Epithelial cell of proximal tubule (primary cell): ENCODE results near the gene KHK. TPM values are rescaled to one million over a fixed set of nuclear protein-coding genes. Genes with fewer than 3 reads are reported as not detected.

Experiments
- DNase-seq: peaks from one replicate; pipeline ENCODE4 v3.0.0-alpha.2; 2011; ENCODE audit warnings: low read depth
- H3K4me3 ChIP-seq: 2 replicates; pipeline ENCODE4 v1.5.1; 2011; ENCODE audit warnings: low read depth, mild to moderate bottlenecking, low read length
- total RNA-seq: library from RNA; depleted of rRNA; stranded (reverse); fragments of >200 nt; gene quantifications from 2 replicates; pipeline ENCODE4 v1.2.3, GENCODE V29; 2015
- TF ChIP-seq, protein P1 (sequence below): conservative IDR thresholded peaks from 2 replicates; pipeline ENCODE4 v1.5.1; 2012; ENCODE audit warnings: low read depth, mild to moderate bottlenecking, low read length

KHK gene
- 5.5 and 6.1 TPM in 2 replicates for total RNA-seq

DNA sequence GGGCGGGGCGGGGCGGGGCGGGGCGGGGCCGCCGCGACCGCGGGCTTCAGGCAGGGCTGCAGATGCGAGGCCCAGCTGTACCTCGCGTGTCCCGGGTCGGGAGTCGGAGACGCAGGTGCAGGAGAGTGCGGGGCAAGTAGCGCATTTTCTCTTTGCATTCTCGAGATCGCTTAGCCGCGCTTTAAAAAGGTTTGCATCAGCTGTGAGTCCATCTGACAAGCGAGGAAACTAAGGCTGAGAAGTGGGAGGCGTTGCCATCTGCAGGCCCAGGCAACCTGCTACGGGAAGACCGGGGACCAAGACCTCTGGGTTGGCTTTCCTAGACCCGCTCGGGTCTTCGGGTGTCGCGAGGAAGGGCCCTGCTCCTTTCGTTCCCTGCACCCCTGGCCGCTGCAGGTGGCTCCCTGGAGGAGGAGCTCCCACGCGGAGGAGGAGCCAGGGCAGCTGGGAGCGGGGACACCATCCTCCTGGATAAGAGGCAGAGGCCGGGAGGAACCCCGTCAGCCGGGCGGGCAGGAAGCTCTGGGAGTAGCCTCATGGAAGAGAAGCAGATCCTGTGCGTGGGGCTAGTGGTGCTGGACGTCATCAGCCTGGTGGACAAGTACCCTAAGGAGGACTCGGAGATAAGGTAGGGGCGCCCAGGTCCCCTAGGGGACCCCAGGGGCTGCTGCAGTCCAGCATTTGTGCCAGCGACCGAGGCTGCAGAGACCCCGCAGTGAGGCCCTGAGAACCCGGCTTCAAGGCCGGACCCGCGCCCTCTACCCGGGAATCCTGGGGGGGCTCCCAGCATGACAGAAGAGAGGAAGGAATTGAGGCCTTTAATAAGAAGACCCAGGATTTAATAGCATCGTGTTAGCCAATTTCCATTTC is at the start of gene KHK:
Gene KHK (plus strand): TSS at position 49 of the 870 bp plus-strand sequence. CDS start 488 bp downstream, at position 537.
- TF ChIP-seq, protein P1, sequence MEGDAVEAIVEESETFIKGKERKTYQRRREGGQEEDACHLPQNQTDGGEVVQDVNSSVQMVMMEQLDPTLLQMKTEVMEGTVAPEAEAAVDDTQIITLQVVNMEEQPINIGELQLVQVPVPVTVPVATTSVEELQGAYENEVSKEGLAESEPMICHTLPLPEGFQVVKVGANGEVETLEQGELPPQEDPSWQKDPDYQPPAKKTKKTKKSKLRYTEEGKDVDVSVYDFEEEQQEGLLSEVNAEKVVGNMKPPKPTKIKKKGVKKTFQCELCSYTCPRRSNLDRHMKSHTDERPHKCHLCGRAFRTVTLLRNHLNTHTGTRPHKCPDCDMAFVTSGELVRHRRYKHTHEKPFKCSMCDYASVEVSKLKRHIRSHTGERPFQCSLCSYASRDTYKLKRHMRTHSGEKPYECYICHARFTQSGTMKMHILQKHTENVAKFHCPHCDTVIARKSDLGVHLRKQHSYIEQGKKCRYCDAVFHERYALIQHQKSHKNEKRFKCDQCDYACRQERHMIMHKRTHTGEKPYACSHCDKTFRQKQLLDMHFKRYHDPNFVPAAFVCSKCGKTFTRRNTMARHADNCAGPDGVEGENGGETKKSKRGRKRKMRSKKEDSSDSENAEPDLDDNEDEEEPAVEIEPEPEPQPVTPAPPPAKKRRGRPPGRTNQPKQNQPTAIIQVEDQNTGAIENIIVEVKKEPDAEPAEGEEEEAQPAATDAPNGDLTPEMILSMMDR = no peak
- DNase-seq = no peak
- H3K4me3 ChIP-seq = peak within 1 kb of the TSS; percentile 71

DNA sequence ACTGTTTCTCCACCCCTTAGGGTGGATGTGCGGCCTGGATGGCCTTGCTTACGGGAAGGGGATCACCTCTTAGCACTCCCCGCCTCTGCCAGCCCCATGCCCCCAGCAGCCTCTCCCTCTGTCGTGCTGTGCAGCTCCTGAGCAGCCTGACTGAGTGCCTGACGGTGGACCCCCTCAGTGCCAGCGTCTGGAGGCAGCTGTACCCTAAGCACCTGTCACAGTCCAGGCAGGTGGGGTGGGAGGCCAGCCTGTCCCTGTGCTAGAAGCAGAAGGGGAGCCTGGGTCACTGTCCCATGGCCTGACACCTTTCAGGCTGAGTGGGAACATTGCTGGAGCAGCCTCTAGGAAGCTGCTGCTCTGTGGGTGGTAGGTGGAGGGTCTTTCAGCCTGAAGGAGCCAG is 48.6 kb upstream of the KHK start:
- no peak for DNase-seq
- TF ChIP-seq, protein P1 = no peak
- H3K4me3 ChIP-seq = no peak overlapping the region

DNA sequence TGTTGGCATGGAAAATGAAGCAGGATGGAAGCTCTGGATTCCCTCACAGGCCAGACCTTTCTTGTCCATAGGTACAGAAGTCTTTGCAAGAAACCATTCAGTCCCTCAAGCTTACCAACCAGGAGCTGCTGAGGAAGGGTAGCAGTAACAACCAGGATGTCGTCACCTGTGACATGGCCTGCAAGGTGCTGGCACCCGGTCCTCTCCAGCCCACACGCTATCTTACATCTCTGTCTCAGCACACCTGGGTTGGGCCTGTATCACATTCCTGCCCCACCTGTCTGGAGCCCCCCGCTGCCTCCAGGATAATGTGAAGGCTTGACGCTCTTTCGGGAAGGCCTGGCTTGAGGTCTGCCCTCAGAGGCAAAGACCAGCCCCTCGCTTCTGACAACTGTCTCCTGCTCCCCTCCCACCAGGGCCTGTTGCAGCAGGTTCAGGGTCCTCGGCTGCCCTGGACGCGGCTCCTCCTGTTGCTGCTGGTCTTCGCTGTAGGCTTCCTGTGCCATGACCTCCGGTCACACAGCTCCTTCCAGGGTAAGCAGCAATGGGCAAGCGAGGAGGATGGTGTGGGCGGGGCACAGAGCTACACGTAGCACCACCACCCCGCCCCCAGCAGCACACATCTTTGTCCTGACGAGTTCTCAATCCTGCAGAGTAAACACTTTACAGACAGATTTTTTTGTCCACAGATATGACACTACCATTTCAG is 47.8 kb upstream of the KHK start:
- no peak overlapping the region for H3K4me3 ChIP-seq
- TF ChIP-seq, protein P1 = no peak
- no peak for DNase-seq

DNA sequence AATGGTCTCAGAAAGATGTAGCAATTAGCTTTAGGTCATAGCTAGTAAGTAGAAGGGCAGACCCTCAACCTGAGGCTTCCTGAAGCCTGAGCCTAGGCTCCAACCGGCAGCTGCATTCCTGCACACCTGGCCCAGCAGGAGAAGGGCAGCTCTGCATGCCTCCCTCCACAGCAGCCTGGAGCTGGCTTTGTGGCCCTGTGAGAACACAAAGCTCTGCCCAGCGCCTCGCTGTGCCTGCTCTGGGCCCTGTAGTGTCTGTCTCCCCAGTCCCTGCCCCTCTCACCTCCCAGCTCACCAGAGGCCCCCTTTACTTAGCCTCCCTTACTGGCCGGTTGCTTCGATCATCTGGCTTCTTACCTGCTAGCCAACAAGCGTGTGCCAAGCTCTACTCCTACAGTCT is 47.1 kb upstream of the KHK start:
- DNase-seq = no peak
- TF ChIP-seq, protein P1 = no peak
- H3K4me3 ChIP-seq = no peak overlapping the region

DNA sequence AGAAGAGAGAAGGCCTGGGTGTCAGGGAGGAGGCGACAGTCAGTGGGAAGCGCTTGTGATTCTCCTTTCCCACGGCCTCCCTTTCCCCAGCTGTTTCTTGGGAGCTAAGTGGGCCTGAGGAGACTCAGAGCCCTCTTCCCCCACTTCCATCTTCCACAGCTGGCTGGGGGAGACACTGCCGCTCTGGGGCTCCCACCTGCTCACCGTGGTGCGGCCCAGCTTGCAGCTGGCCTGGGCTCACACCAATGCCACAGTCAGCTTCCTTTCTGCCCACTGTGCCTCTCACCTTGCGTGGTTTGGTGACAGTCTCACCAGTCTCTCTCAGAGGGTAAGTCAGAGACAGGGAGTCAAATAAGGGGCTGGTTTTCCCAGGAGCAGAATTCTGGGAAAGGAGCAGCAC is 46.7 kb upstream of the KHK start:
- DNase-seq = no peak
- TF ChIP-seq, protein P1 = no peak
- H3K4me3 ChIP-seq = no peak overlapping the region

DNA sequence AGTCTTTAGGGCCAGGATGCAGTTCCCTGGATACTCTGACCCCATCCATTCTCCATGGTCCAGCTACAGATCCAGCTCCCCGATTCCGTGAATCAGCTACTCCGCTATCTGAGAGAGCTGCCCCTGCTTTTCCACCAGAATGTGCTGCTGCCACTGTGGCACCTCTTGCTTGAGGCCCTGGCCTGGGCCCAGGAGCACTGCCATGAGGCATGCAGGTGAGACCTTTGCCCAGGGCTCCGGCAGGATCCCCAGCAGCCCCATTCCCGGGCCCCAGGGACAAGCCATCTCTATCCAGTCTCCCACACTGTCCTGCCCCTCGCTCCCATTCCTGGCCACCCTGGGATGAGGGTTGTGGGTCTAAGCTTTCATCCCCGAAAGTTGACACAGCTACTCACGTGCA is 46.3 kb upstream of the KHK start:
- H3K4me3 ChIP-seq = no peak overlapping the region
- DNase-seq = no peak
- TF ChIP-seq, protein P1 = no peak
